Neutrophil (primary cell): Measurements from ENCODE around the gene KIAA1671.

ENCODE experiments used
- H3K27ac ChIP-seq: fragments of 200-600 bp; sonication (generic); 2 replicates; pipeline ENCODE4 v1.5.1; 2016; ENCODE audit warnings: mild to moderate bottlenecking, moderate library complexity
- H3K27me3 ChIP-seq: fragments of 200-600 bp; sonication (generic); 2 replicates; pipeline ENCODE4 v1.6.0; 2016; ENCODE audit warnings: mild to moderate bottlenecking
- H3K36me3 ChIP-seq: fragments of 200-600 bp; sonication (generic); 2 replicates; pipeline ENCODE4 v1.5.1; 2017
- H3K4me1 ChIP-seq, 2 experiments: fragments of 200-600 bp in 1 of 2; sonication (generic) in 1 of 2; 1 replicate in 1 of 2; 2 replicates in 1 of 2; pipeline versions ENCODE4 v1.5.1 to v1.6.1; 2013 to 2016; ENCODE audit warnings: low read depth in 1 of 2, low read length in 1 of 2, mild to moderate bottlenecking in 1 of 2, moderate library complexity in 1 of 2; ENCODE audit not compliant: control insufficient read depth in 1 of 2, insufficient read depth in 1 of 2
- H3K4me3 ChIP-seq, 2 experiments: fragments of 200-600 bp in 1 of 2; sonication (generic) in 1 of 2; 1 replicate in 1 of 2; 2 replicates in 1 of 2; pipeline ENCODE4 v1.5.1; 2013 to 2016; ENCODE audit warnings: low read depth in 1 of 2, low read length in 1 of 2, mild to moderate bottlenecking in 1 of 2, moderate library complexity in 1 of 2
- H3K9me3 ChIP-seq: fragments of 200-600 bp; sonication (generic); 2 replicates; pipeline ENCODE4 v1.5.1; 2016
- CTCF ChIP-seq: fragments of 200-600 bp; sonication (generic); IDR thresholded peaks from 2 replicates; pipeline ENCODE4 v1.5.1; 2016; ENCODE audit warnings: antibody characterized with exemption

Gene KIAA1671

GRCh38 chr22:25028841-25029141 lies 76.3 kb downstream of the KIAA1671 start:
- Histone ChIP-seq H3K36me3 (no peaks in the 10 kb centered on the region), H3K4me1 (no peaks in the 10 kb centered on the region), H3K27me3 (no peaks in the 10 kb centered on the region), H3K4me3 (no peak overlapping the region), H3K27ac (no peak overlapping the region), H3K9me3 (no peaks in the 10 kb centered on the region)
- TF ChIP-seq CTCF: no peak

DNA sequence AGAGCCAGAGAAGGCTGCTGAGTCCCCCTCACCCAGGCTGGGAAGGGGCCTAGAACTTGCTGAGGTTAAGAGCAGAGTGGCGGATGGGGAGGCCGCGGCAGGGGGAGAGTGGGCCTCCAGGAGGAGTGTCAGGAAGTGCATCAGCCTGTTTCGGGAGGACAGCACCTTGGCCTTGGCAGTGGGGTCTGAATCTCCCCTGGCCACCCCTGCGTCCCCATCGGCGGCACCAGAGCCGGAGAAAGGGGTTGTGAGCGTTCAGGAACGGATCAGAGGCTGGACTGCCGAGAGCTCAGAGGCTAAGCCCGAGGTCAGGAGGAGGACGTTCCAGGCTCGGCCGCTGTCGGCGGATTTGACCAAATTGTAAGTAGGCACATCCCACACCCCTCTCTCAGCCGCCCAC lies 76.7 kb downstream of the KIAA1671 start:
- H3K9me3 ChIP-seq: no peaks in the 10 kb centered on the region

GRCh38 chr22:25030636-25031035 lies 78.1 kb downstream of the KIAA1671 start:
- Histone ChIP-seq H3K4me1 (no peaks in the 10 kb centered on the region), H3K4me3 (no peak overlapping the region), H3K27me3 (no peaks in the 10 kb centered on the region), H3K36me3 (no peaks in the 10 kb centered on the region), H3K27ac (no peak overlapping the region), H3K9me3 (no peaks in the 10 kb centered on the region)
- no peak for TF ChIP-seq CTCF

More for the DNA sequence above, 76.7 kb downstream of the KIAA1671 start:
- Histone ChIP-seq H3K36me3 (no peaks in the 10 kb centered on the region), H3K27me3 (no peaks in the 10 kb centered on the region), H3K4me3 (no peak overlapping the region), H3K4me1 (no peaks in the 10 kb centered on the region), H3K27ac (no peak overlapping the region)
- no peak for TF ChIP-seq CTCF

DNA sequence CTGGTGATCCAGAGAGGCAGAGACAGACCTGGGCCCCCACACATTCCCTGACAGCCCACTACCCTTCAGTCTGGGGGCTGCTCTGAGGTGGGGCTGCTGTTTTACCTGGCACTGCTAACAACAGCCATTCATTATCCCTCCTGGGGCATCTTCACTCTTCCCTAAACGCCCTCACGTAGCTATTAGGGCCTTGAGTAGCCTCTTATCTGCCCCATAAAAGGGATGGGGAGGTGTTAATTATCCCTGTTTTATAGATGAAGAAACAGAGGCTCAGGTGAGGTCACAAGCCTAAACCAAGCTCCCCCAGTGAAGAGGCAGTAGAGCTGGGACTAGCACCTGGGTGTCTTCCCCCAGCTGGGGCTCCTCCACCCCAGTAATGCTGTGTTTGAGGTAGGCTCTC lies 79.5 kb downstream of the KIAA1671 start:
- TF ChIP-seq CTCF: no peak
- H3K36me3 ChIP-seq: no peaks in the 10 kb centered on the region
- no peaks in the 10 kb centered on the region for H3K4me1 ChIP-seq
- H3K27ac ChIP-seq: no peak overlapping the region
- H3K27me3 ChIP-seq: no peaks in the 10 kb centered on the region
- no peak overlapping the region for H3K4me3 ChIP-seq
- no peaks in the 10 kb centered on the region for H3K9me3 ChIP-seq

GRCh38 chr22:25035715-25036114 lies 83.2 kb downstream of the KIAA1671 start:
- H3K27ac ChIP-seq: no peak overlapping the region
- H3K27me3 ChIP-seq: no peaks in the 10 kb centered on the region
- H3K9me3 ChIP-seq: no peaks in the 10 kb centered on the region
- H3K4me3 ChIP-seq: no peak overlapping the region
- no peaks in the 10 kb centered on the region for H3K4me1 ChIP-seq
- TF ChIP-seq CTCF: no peak
- H3K36me3 ChIP-seq: no peaks in the 10 kb centered on the region

- Histone ChIP-seq H3K4me3 (no peak overlapping the region), H3K27ac (no peak overlapping the region), H3K4me1 (no peaks in the 10 kb centered on the region), H3K9me3 (no peaks in the 10 kb centered on the region), H3K36me3 (no peaks in the 10 kb centered on the region), H3K27me3 (no peaks in the 10 kb centered on the region)
- TF ChIP-seq CTCF: no peak
Measured at GRCh38 chr22:25038239-25038638, 85.7 kb downstream of the KIAA1671 start.
